ENCODE measurements around the gene LARP1. TPM values are rescaled to one million over a fixed set of nuclear protein-coding genes. Genes with fewer than 3 reads are reported as not detected.
"Not testable (repeated sequence)": the region's sequence is repeated elsewhere in the genome, so short reads cannot be mapped to it uniquely, and the experiment has no call there.

The LARP1 gene
- total RNA-seq, 1 donor: 124 TPM

GRCh38 chr5:154830219-154830595, 75.0 kb downstream of the LARP1 start:
- peaks cover 9% of the 10 kb centered on the region for H3K4me1 ChIP-seq (ENCODE audit: insufficient read depth, low read length)
- no peak overlapping the region for H3K27ac ChIP-seq (ENCODE audit: low read depth, low read length)
- TF ChIP-seq CTCF (IDR thresholded peaks at IDR 0.05; ENCODE audit: extremely low read depth, low read depth, low read length): no peak
- no peaks in the 10 kb centered on the region for H4K20me1 ChIP-seq (ENCODE audit: insufficient read depth, low read length)
- H3K4me2 ChIP-seq (ENCODE audit: insufficient read depth, low read length): no peak overlapping the region
- H3K4me3 ChIP-seq (ENCODE audit: insufficient read depth, low read length): no peak overlapping the region
- no peak for DNase-seq (ENCODE audit: insufficient read length, low spot score, missing footprints)
- H3K79me2 ChIP-seq (ENCODE audit: insufficient read depth, low read length): no peaks in the 10 kb centered on the region
- H3K27me3 ChIP-seq (ENCODE audit: insufficient read depth, low read length): no peaks in the 10 kb centered on the region
- no peak overlapping the region for H2AFZ ChIP-seq (ENCODE audit: low read length)
- H3K9me3 ChIP-seq (ENCODE audit: low read depth, low read length): no peaks in the 10 kb centered on the region
- peaks cover 13% of the 10 kb centered on the region for H3K36me3 ChIP-seq (ENCODE audit: insufficient read depth, low read length)

GRCh38 chr5:154830596-154830995, 75.4 kb downstream of the LARP1 start:
- H3K9me3 ChIP-seq (ENCODE audit: low read depth, low read length): no peaks in the 10 kb centered on the region
- H3K36me3 ChIP-seq (ENCODE audit: insufficient read depth, low read length): peaks cover 13% of the 10 kb centered on the region
- H3K27me3 ChIP-seq (ENCODE audit: insufficient read depth, low read length): no peaks in the 10 kb centered on the region
- H3K79me2 ChIP-seq (ENCODE audit: insufficient read depth, low read length): no peaks in the 10 kb centered on the region
- no peak overlapping the region for H2AFZ ChIP-seq (ENCODE audit: low read length)
- peaks cover 12% of the 10 kb centered on the region for H3K4me1 ChIP-seq (ENCODE audit: insufficient read depth, low read length)
- TF ChIP-seq CTCF (IDR thresholded peaks at IDR 0.05; ENCODE audit: extremely low read depth, low read depth, low read length): no peak
- H4K20me1 ChIP-seq (ENCODE audit: insufficient read depth, low read length): no peaks in the 10 kb centered on the region
- no peak overlapping the region for H3K27ac ChIP-seq (ENCODE audit: low read depth, low read length)
- no peak overlapping the region for H3K4me3 ChIP-seq (ENCODE audit: insufficient read depth, low read length)
- H3K4me2 ChIP-seq (ENCODE audit: insufficient read depth, low read length): no peak overlapping the region
- no peak for DNase-seq (ENCODE audit: insufficient read length, low spot score, missing footprints)

DNA sequence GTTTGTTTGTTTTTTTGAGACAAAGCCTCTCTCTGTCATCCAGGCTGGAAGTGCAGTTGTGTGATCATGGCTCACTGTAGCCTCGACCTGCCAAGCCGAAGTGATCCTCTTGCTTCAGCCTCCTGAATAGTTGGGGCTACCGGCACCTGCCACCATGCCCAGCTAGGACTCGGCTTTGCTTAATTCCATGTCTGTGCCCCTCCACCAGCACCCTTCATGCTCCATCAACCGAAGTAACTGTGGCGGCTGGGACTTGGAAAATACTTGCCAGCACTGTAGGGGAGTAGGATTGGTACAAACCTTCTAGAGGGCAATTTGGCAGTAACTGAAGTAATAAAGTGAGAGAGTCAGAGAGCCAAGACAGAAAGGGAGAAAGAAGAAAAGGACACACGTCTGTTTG, 76.3 kb downstream of the LARP1 start:
- TF ChIP-seq CTCF (IDR thresholded peaks at IDR 0.05; ENCODE audit: extremely low read depth, low read depth, low read length): no peak
- peaks cover 13% of the 10 kb centered on the region for H3K36me3 ChIP-seq (ENCODE audit: insufficient read depth, low read length)

GRCh38 chr5:154832804-154833203, 77.6 kb downstream of the LARP1 start:
- Histone ChIP-seq H3K4me1 (ENCODE audit: insufficient read depth, low read length) (peaks cover 12% of the 10 kb centered on the region), H3K36me3 (ENCODE audit: insufficient read depth, low read length) (peaks cover 16% of the 10 kb centered on the region)
- H3K4me2 ChIP-seq (ENCODE audit: insufficient read depth, low read length); H2AFZ ChIP-seq (ENCODE audit: low read length); DNase-seq (ENCODE audit: insufficient read length, low spot score, missing footprints); H3K79me2 ChIP-seq (ENCODE audit: insufficient read depth, low read length); H4K20me1 ChIP-seq (ENCODE audit: insufficient read depth, low read length); H3K27ac ChIP-seq (ENCODE audit: low read depth, low read length); H3K9me3 ChIP-seq (ENCODE audit: low read depth, low read length); H3K27me3 ChIP-seq (ENCODE audit: insufficient read depth, low read length); H3K4me3 ChIP-seq (ENCODE audit: insufficient read depth, low read length): not testable (repeated sequence)

More for the DNA sequence above, 76.3 kb downstream of the LARP1 start:
- Histone ChIP-seq H3K4me2 (ENCODE audit: insufficient read depth, low read length) (no peak overlapping the region), H3K9me3 (ENCODE audit: low read depth, low read length) (no peaks in the 10 kb centered on the region), H3K4me3 (ENCODE audit: insufficient read depth, low read length) (no peak overlapping the region), H4K20me1 (ENCODE audit: insufficient read depth, low read length) (no peaks in the 10 kb centered on the region), H2AFZ (ENCODE audit: low read length) (no peak overlapping the region), H3K4me1 (ENCODE audit: insufficient read depth, low read length) (peaks cover 12% of the 10 kb centered on the region), H3K27me3 (ENCODE audit: insufficient read depth, low read length) (no peaks in the 10 kb centered on the region), H3K27ac (ENCODE audit: low read depth, low read length) (no peak overlapping the region), H3K79me2 (ENCODE audit: insufficient read depth, low read length) (no peaks in the 10 kb centered on the region)
- no peak for DNase-seq (ENCODE audit: insufficient read length, low spot score, missing footprints)
